Fibroblast of mammary gland (primary cell): Measurements from ENCODE around the gene EXOC4.

Experiments
- DNase-seq: peaks from one replicate; pipeline ENCODE4 v3.0.0-alpha.2; 2010; ENCODE audit warnings: low read depth
- H3K4me3 ChIP-seq: 2 replicates; pipeline ENCODE4 v1.5.1; 2011; ENCODE audit warnings: low read depth, mild to moderate bottlenecking, low read length, moderate library complexity; ENCODE audit not compliant: control insufficient read depth
- TF ChIP-seq, protein P1 (sequence below): conservative IDR thresholded peaks from 2 replicates; pipeline ENCODE4 v1.5.1; 2011; ENCODE audit warnings: low read depth, low read length, inconsistent platforms; ENCODE audit not compliant: control insufficient read depth, insufficient read depth

Gene EXOC4

DNA sequence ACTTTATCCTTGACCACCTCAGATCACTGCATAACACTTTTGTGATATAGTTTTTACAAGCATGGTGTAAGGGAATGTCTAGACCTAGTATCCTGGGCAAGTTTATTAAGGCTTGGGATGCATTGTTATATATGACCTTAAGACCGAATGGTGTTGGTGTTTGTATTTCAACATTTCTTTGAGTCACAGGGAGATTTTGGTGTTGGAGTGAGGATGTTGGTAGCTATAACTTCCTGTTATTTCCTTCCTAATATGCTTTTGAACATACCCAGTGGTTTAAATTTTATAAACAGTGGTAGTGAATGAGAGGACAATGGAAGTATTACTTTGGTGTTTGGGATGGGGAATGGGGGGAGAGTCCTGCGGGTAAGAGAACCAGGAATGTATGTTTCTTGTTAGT is 2.6 kb downstream of the EXOC4 start:
- no peak overlapping the region for H3K4me3 ChIP-seq
- DNase-seq: no peak
- TF ChIP-seq, protein P1, sequence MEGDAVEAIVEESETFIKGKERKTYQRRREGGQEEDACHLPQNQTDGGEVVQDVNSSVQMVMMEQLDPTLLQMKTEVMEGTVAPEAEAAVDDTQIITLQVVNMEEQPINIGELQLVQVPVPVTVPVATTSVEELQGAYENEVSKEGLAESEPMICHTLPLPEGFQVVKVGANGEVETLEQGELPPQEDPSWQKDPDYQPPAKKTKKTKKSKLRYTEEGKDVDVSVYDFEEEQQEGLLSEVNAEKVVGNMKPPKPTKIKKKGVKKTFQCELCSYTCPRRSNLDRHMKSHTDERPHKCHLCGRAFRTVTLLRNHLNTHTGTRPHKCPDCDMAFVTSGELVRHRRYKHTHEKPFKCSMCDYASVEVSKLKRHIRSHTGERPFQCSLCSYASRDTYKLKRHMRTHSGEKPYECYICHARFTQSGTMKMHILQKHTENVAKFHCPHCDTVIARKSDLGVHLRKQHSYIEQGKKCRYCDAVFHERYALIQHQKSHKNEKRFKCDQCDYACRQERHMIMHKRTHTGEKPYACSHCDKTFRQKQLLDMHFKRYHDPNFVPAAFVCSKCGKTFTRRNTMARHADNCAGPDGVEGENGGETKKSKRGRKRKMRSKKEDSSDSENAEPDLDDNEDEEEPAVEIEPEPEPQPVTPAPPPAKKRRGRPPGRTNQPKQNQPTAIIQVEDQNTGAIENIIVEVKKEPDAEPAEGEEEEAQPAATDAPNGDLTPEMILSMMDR: no peak

DNA sequence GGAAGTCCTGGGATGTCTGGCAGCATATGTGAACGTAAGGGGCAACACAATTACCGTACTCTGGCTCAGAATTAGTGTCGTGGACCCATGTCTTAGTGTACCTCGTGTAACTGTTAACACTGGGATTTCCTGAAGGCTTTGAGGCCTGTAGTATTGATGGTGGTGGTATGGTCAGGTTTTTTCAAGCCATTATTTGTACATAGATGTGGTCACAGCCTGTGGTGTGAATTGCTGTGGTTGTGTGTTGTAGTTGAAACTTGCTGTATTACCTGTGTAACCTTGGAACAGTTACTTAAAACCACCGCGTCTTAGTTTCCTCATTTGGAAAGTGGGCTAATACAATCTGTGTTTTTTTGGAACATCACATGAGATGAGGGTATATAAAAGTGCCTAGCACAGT is 5.3 kb downstream of the EXOC4 start:
- no peak overlapping the region for H3K4me3 ChIP-seq
- DNase-seq: no peak
- TF ChIP-seq, protein P1: no peak

DNA sequence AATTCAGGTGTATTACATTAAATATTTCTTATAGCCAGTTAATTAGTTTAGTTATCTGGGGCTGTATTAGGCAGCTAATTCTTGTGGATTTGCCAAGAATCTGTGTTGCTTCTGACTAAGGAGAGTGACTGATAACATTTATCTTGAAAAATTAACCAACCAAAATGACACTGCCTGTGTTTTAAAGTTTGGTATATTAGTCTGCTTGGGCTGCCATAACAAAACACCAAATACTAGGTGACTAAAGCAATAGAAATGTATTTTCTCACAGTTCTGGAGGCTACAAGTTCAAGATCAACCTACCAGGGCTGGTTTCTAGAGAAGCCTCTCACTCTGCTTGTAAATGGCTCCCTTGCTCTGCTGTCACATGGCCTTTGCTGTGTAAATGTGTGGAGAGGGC is 12.9 kb downstream of the EXOC4 start:
- no peak overlapping the region for H3K4me3 ChIP-seq
- TF ChIP-seq, protein P1: no peak
- no peak for DNase-seq

DNA sequence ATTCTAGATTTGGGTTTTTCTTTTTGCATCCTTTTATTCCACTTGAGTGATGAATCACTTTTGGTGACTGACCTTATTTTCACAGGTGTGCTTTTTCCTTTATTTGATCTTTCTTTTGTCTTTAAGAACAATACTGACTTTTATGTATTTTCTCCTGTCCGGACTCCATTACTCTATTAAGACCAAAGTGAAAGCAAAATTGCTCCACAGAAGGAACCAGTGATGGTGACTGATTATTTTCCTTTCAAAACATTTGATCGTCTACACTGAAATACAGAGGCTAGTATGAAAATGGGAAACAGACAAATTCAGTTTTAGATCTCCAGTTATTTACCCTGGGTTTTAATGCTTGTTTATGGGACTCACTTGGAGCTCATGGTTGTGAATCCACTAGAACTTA is 15.5 kb downstream of the EXOC4 start:
- DNase-seq: no peak
- TF ChIP-seq, protein P1: no peak
- no peak overlapping the region for H3K4me3 ChIP-seq

DNA sequence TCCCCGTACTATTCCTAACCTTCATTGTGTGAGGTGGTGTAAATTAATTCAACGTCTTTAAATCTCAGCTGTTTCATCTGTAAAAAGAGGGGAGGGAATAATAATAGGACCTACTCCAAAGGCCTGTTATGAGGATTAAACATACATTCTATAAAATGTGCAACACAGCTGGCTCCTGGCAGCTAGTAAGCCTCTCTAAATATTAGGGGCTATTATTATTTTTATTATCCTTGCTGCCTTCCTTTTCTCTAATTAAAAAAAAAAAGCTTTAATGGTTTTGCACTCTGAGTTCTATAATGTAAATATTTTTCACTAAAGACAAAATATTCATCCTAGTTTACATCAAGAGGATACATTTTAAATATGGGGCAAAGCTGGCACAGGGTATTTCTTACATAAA is 19.5 kb downstream of the EXOC4 start:
- TF ChIP-seq, protein P1: no peak
- DNase-seq: no peak
- no peak overlapping the region for H3K4me3 ChIP-seq

DNA sequence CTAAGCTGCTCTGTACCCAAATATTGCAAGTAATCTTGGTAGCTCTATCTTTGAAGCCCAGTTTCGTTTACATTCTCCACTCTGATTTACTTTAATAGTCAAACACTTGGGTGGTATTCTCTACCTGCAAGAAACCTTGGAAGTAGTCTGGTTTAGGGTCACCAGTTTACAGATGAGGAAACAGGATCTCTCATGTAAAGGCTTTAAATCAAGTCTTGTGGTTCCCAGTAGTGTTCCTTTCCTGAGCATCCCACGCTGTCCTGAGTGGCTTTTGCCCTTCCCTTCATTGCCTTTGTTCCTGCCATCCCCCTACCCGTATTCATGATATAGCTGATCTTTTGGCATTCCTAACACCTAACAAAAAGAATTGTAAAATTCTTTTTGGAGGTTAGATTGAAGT is 20.3 kb downstream of the EXOC4 start:
- TF ChIP-seq, protein P1: no peak
- no peak for DNase-seq
- H3K4me3 ChIP-seq: no peak overlapping the region

DNA sequence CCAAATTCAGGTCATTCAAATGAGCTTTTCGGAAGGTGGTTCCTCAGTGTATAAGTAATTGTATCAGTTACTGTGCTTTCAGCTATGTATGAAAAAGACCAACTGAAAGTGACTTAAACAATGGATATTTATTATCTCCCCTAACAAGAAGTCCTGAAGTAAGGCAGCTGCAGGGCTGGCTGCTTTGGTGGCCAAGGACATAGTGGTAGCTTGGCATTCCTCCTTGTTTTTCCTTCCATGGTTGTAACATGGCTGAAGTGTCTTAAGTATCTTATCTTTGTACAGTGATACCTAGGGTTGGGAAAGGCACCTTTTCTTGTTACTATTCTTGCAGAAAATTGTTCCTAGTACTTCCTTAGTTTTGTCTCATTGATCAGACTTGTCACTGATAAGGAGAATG is 21.4 kb downstream of the EXOC4 start:
- TF ChIP-seq, protein P1: no peak
- no peak for DNase-seq
- H3K4me3 ChIP-seq: no peak overlapping the region
